Cortex of kidney (tissue), 1 donor: Measurements from ENCODE around the gene SLC35F3.
"Not testable (repeated sequence)": the region's sequence is repeated elsewhere in the genome, so short reads cannot be mapped to it uniquely, and the experiment has no call there.

ENCODE experiments used
- DNase-seq: peaks from one replicate; lab custom pipeline; 2025; lab: John Stamatoyannopoulos, UW

SLC35F3 gene

DNA sequence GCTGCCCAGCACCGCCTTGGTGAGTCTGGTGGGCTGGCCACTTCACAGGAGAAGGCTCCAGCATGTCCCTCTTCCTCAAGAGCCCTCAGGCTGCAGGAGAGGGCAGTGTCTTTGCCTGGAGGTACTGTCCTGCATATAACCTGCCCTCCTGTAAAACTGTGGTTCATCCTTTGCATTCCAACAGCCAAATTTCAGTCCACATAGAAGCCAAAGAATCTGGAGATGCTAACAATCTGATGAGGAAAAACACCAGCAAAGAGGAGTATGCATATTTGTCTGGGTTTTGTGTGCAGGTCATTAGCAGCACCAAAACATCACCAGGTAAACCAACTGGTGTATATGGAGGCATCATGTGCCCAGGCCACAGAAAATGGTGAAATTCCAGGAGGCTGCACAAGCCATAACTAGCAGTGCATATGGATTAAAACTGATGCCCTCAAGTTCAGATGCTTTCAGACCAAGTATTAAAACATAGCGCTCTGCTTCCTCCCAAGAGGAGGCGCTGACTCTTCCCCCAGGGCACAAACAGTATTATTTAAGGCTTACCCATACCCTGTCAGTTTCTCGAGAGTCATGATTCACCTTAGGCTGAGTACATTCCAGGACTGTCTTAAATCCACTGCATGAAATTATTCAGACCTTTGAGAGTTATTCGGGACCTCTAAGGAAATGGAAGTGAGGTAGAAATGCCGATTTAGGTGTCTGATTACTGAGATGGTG is 318.2 kb downstream of the SLC35F3 start:
- no peak for DNase-seq

- DNase-seq: no peak
These were observed 321.8 kb downstream of the SLC35F3 start for GRCh38 chr1:234226113-234226818.

GRCh38 chr1:234226819-234227165 is 322.3 kb downstream of the SLC35F3 start:
- no peak for DNase-seq

- DNase-seq: no peak
These were observed 325.3 kb downstream of the SLC35F3 start for GRCh38 chr1:234229581-234230387.

- DNase-seq: no peak
These were observed 326.0 kb downstream of the SLC35F3 start for GRCh38 chr1:234230414-234230862.

DNA sequence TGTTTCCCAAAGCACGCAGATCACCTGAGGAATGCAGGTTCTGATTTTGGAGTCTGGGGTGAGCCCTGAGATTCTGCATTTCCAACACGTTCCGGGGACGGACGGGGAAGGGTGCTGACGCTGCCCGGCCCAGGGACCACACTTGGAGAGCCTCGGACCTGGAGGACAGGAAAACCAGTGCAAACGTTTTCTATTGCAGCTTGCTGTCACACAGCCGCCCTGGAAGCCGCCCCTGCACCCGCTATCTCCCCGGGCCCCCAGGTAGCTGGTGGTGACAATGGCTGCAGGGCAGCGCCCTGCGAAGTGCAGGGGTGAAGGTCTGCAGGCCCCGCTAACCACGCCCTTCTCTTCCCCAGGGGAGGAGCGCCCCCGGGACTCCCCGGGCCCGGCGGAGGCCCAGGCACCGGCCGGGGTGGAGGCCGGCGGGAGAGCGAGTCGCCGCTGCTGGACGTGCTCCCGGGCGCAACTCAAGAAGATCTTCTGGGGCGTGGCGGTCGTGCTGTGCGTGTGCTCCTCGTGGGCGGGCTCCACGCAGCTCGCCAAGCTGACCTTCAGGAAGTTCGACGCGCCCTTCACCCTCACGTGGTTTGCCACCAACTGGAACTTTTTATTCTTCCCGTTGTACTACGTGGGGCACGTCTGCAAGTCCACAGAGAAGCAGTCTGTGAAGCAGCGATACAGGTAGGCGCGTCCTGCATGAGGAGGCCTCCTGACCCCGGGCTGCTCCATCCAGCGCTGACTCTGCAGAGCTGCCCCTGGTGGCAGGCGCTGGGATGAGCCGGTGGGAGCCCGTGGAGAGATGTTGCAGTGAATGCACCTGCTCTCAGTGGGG is 326.8 kb downstream of the SLC35F3 start:
- DNase-seq: no peak

GRCh38 chr1:234231893-234232276 is 327.4 kb downstream of the SLC35F3 start:
- DNase-seq: no peak

- no peak for DNase-seq
These were observed 329.7 kb downstream of the SLC35F3 start for GRCh38 chr1:234234199-234234598.

- DNase-seq: no peak
These were observed 331.0 kb downstream of the SLC35F3 start for GRCh38 chr1:234235434-234235881.

DNA sequence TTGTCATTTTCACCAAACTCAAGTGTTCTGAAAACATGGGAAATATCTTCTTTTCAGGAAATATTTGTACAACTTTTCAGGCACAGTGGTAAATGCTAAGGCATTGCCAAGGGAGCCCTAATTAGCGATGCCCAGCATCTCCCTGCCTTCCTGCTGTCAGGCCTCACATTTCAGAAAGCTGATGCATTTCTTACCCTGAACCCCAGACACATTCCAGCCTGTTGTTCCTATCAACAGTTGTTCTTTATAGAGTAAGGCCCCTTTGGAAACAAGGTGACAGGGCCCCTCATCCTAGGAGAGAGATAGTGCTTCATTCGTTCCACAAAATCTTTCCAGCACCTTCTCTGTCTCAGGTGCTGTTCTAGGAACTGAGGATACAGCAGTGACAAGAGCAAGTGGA is 332.9 kb downstream of the SLC35F3 start:
- DNase-seq: no peak

GRCh38 chr1:234238060-234238459 is 333.6 kb downstream of the SLC35F3 start:
- DNase-seq: no peak

GRCh38 chr1:234239515-234239914 is 335.0 kb downstream of the SLC35F3 start:
- DNase-seq: no peak

DNA sequence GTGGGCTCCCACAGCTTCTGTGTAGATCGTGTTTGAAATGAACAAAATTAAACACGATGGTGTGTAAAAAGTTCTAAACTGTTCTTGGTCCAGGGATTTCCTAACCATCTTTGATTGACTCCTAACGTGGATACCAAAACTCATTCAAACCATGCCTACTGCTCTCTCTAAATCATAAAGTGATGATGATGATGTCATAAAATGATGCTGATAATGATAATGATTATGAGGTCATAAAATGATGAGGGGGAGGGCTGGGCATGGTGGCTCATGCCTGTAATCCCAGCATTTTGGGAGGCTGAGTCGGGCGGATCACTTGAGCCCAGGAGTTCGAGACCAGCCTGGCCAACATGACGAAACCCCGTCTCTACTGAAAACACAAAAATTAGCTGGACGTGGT is 335.5 kb downstream of the SLC35F3 start:
- no peak for DNase-seq

DNA sequence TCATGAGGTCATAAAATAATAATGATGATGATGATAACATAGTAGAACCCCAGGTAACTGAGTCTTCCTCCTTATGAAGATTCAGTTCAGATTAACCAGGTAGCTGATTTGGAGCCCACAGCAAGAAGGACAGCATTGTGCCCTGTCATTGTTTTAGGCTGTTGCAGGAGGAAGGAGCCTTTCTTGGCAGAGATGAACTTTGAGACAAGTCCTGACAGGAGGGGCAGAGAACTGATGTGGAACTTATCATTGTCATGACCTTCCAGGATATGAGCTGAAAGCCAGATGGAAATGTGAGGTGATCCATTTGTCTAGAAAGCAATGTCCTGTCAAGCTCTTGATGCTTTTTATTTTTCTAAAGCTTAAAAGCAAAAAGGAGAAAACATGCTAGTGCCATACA is 336.2 kb downstream of the SLC35F3 start:
- no peak for DNase-seq

GRCh38 chr1:234241941-234242490 is 337.5 kb downstream of the SLC35F3 start:
- no peak for DNase-seq

DNA sequence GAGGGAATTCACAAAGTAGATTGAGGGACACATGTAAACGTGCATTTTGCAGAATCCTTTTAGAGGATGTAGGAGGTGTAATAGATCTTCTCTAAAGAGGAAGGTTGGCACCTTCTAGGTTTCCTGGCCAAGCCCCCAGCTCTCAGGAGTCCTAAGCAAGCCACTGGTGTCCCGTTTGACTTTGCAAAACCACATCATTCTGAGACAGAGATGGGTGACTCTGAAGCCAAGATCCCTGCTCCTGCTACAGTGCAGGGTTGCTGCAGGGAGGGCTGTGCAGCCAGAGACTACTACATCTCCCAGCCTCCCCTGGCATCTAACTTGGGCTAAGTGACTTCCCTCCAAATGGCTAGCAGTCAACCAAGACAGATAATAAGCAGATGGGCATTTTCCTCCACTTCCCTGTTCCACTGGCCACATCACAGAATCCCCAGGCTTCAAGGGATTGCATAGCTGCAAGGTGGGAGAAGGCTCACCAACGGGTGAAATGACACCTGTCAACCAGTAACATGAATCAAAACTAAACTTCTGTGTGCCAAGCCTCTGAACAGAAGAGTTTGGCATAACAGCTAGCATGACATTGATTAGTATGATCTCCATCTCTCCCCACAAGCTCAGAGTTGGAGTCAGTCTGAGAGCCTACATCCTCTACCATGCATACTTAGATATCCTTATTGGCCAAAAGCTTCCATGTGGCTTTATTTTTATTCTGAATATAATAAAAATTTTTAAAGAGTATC is 339.2 kb downstream of the SLC35F3 start:
- DNase-seq: no peak

- no peak for DNase-seq
These were observed 340.0 kb downstream of the SLC35F3 start for GRCh38 chr1:234244482-234244881.

GRCh38 chr1:234246638-234247116 is 342.2 kb downstream of the SLC35F3 start:
- DNase-seq: no peak

GRCh38 chr1:234247746-234248145 is 343.3 kb downstream of the SLC35F3 start:
- DNase-seq: not testable (repeated sequence)

GRCh38 chr1:234250747-234251146 is 346.3 kb downstream of the SLC35F3 start:
- no peak for DNase-seq

- no peak for DNase-seq
These were observed 349.3 kb downstream of the SLC35F3 start for GRCh38 chr1:234253732-234254131.
